GM12874 (cell line): ENCODE measurements around the gene GDF9.

ENCODE experiments used
- TF ChIP-seq, protein P1 (sequence below): IDR thresholded peaks from 2 replicates; pipeline ENCODE4 v1.5.1; 2011; ENCODE audit warnings: low read depth, mild to moderate bottlenecking, control low read depth, low read length, moderate library complexity; ENCODE audit not compliant: insufficient read depth

GDF9 gene

DNA sequence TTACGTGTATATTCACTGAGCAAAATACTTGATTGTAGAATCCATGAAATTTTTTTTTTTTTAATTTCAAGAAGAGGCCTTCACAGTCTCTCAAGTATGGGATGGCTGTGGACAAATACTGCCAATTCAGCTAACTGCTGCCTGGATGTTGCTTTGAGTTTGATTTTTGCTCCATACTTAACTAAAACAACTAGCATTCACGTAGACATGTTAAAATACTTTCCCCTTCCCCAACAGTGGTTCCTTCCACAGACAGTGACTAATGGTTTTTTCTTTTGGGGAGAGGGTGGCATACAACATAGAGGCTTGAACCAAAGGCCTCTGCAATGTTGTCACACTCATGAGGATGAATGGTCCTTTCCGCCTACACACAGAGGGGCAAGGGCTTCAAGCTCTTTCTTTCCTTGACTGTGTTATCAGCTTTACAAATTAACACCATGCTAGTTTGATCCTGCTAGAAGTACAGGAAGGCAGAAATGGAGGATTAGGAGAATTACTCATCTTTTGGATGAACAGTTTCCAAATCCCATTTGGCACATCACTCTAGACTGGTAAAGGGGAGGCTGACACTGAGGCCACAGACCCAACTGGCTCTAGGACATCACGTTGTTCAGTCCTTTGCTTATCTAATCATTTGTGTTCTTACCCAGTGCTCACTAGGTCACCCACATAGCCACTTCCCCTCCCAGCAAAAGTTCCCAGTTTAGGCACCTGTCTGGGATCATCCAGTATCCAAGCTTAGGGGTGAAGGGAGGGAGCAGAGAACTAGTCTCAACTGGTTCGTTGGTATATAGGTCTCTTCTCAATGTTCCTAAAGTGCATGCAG, 5.4 kb upstream of the GDF9 start:
- TF ChIP-seq, protein P1, sequence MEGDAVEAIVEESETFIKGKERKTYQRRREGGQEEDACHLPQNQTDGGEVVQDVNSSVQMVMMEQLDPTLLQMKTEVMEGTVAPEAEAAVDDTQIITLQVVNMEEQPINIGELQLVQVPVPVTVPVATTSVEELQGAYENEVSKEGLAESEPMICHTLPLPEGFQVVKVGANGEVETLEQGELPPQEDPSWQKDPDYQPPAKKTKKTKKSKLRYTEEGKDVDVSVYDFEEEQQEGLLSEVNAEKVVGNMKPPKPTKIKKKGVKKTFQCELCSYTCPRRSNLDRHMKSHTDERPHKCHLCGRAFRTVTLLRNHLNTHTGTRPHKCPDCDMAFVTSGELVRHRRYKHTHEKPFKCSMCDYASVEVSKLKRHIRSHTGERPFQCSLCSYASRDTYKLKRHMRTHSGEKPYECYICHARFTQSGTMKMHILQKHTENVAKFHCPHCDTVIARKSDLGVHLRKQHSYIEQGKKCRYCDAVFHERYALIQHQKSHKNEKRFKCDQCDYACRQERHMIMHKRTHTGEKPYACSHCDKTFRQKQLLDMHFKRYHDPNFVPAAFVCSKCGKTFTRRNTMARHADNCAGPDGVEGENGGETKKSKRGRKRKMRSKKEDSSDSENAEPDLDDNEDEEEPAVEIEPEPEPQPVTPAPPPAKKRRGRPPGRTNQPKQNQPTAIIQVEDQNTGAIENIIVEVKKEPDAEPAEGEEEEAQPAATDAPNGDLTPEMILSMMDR = no peak

DNA sequence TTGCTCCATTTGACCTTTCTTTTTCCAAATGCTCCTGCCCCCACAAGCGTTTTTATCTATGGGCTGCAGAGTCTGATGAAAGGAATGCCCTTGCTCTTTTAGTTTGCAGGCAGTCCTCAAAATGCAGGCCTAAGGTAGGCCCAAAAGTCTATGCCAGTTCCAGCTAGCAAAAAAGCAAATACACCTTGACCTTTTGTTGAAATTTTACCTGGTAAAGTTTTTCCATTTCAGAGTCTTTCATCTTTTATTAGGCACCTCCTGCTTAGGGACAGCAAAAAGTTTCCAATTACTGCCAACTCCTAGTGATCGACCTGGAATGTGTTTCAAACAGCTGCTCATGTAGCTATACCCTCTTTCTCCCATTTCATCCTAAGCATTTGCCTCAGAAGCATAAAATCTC, 4.5 kb upstream of the GDF9 start:
- TF ChIP-seq, protein P1 = no peak

DNA sequence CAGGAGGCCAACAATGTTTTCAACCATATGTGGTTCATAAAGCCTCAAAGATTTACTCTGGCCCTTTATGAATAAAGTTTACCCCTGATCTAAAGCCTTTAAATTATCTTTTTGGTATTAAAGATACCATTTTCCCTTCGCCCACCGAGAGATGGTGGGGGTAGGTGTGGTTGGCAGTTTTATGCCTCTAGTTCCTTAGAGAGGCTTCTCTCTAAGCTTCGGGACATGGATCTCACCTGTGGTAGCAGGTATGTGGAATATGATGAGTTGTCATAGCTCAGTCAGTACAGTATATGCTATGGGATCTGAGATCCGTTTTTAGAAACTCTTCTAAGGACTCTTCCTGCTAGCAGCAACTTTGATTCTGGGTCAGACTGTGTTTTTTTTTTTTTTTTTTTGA, 2.5 kb upstream of the GDF9 start:
- TF ChIP-seq, protein P1 = no peak

DNA sequence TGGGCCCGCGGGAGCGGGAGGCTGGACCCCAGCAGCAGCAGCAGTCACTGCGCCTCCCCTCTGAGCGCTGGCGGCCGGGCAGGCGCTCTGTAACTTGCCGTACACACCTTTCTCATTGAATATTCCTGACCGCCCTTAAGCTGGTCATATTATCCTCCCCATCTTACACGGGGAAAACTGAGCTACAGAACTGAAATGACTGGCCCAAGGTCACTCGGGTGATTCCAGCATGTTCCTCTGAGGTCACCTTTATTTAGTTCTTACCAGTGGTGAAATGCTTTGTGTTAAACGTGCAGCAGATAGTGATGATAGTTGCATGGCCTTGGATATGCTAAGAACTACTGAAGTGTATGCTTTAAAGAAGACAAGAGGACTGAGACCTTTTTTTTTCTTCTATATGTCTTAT, 780 bp upstream of the GDF9 start:
- TF ChIP-seq, protein P1 = no peak

DNA sequence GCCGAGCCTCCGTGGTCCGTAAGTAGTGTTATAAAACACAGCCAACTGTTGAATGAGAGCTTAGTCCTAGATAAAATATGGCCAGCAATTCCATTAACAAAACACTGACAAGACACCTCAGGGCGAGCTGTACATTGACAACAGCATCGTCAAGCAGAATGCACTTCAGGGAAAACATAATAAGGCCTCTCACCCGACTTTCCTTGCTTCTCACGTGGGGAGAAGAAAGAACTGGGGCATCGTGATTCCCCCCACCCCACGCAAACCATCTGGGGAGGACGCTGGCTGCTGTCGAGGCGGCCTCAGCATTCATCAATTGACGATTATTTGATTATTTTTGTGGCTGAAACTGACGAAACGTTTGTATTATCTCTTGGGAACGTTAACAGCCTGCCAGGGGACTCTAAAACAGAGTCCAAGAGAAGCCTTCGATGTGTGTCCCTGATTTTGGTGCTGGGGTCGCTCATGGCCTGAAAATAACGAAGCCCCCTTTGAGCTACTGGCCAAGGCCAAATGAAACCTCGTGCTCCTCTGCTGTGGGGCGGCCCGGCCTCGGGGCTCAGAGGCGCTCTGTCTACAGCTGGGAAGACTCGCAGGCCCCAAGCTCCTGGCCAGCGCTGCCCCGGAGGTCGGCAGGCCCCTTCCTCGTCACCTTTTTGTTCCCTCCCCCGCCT, 464 bp downstream of the GDF9 start:
- TF ChIP-seq, protein P1 = no peak

GRCh38 chr5:132860742-132861141, 5.5 kb downstream of the GDF9 start:
- TF ChIP-seq, protein P1 = no peak

DNA sequence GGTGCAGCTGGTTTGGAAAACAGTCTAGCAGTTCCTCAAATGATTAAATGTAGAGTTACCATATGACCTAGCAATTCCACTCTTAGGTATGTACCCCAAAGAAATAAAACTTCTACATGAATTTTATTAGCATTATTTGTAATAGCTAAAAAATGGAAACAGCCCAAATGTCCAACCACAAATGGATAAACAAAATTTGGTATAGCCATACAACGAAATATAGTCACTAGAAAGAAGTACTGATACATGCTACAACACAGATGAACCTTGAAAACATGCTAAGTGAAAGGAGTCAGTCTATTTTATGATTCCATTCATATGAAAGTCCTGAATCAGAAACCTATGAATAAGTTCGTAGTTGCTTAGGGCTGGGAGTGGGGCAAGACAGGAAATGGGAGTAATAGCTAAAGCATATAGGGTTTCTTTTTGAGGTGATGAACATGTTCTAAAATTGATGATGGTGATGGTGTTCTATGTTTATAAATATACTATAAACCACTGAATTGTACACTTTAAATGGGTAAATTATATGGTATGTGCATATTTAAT, 6.3 kb downstream of the GDF9 start:
- TF ChIP-seq, protein P1 = no peak
